ENCODE measurements around the gene THSD7A. TPM values are rescaled to one million over a fixed set of nuclear protein-coding genes. Genes with fewer than 3 reads are reported as not detected.

THSD7A gene
- total RNA-seq, 1 experiment from 2014 or later: 4.0 TPM

DNA sequence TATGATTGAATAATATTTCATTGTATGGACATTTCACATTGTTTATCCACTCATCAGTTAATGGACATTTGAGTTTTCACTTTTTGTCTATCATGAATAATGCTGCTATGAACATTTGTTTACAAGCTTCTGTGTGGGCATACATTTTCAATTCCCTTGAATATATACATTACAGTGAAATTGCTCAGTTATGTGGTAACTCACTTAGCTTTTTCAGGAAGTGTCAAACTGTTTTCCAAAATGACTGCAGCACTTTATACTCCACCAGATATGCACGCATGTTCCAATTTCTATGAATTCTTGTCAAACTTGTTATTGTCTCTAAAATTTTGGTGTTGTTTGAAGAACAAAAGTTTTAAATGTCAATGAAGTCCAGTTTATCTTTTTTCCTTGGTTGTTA lies 401.2 kb downstream of the THSD7A start:
- Histone ChIP-seq H4K20me1 (ENCODE audit: insufficient read depth) (no peaks in the 10 kb centered on the region), H3K27me3 (ENCODE audit: insufficient read depth, low read depth) (no peaks in the 10 kb centered on the region), H3K36me3 (ENCODE audit: low read depth) (no peaks in the 10 kb centered on the region), H2AFZ (no peak overlapping the region), H3K79me2 (ENCODE audit: low read depth) (no peaks in the 10 kb centered on the region), H3K4me1 (replicated peaks; ENCODE audit: insufficient read depth) (no peaks in the 10 kb centered on the region), H3K4me3 (no peak overlapping the region), H3K4me2 (no peak overlapping the region), H3F3A (ENCODE audit: insufficient read depth, low read depth) (no peaks in the 10 kb centered on the region), H3K27ac (no peak overlapping the region), H3K9me3 (ENCODE audit: insufficient read depth, low read depth) (no peaks in the 10 kb centered on the region), H3K9me2 (ENCODE audit: insufficient read depth) (no peaks in the 10 kb centered on the region)
- intact Hi-C loops (cut with micrococcal nuclease; ENCODE audit: unreplicated experiment): no loop called here
- POLR2A ChIA-PET (ENCODE audit: unreplicated experiment): no interaction called here
- no peak for DNase-seq
- TF ChIP-seq EZH2 (IDR thresholded peaks at IDR 0.05; ENCODE audit: low read depth): no peak
- TF ChIP-seq CTCF (conservative IDR thresholded peaks at IDR 0.05): no peak
- no TSS peak for BruUV-seq (replicated peaks)
- CTCF ChIA-PET: no interaction called here

- H3K36me3 ChIP-seq (ENCODE audit: low read depth): no peaks in the 10 kb centered on the region
- no peak overlapping the region for H2AFZ ChIP-seq
- ChIA-PET CTCF (no interaction called here), POLR2A (ENCODE audit: unreplicated experiment) (no interaction called here)
- no peaks in the 10 kb centered on the region for H3F3A ChIP-seq (ENCODE audit: insufficient read depth, low read depth)
- H3K4me2 ChIP-seq: no peak overlapping the region
- no peaks in the 10 kb centered on the region for H3K9me3 ChIP-seq (ENCODE audit: insufficient read depth, low read depth)
- H3K27ac ChIP-seq: no peak overlapping the region
- H3K4me3 ChIP-seq: no peak overlapping the region
- DNase-seq: no peak
- TF ChIP-seq EZH2 (IDR thresholded peaks at IDR 0.05; ENCODE audit: low read depth) (no peak), CTCF (conservative IDR thresholded peaks at IDR 0.05) (no peak)
- no TSS peak for BruUV-seq (replicated peaks)
- no peaks in the 10 kb centered on the region for H3K4me1 ChIP-seq (replicated peaks; ENCODE audit: insufficient read depth)
- no peaks in the 10 kb centered on the region for H3K79me2 ChIP-seq (ENCODE audit: low read depth)
- H4K20me1 ChIP-seq (ENCODE audit: insufficient read depth): no peaks in the 10 kb centered on the region
- intact Hi-C loops (cut with micrococcal nuclease; ENCODE audit: unreplicated experiment): no loop called here
- H3K9me2 ChIP-seq (ENCODE audit: insufficient read depth): no peaks in the 10 kb centered on the region
- H3K27me3 ChIP-seq (ENCODE audit: insufficient read depth, low read depth): no peaks in the 10 kb centered on the region
Measured at GRCh38 chr7:11430112-11430511, 401.9 kb downstream of the THSD7A start.

GRCh38 chr7:11428877-11429581 lies 403.0 kb downstream of the THSD7A start:
- Histone ChIP-seq H3K9me2 (ENCODE audit: insufficient read depth) (no peaks in the 10 kb centered on the region), H3K4me3 (no peak overlapping the region), H3K9me3 (ENCODE audit: insufficient read depth, low read depth) (no peaks in the 10 kb centered on the region), H3K27me3 (ENCODE audit: insufficient read depth, low read depth) (no peaks in the 10 kb centered on the region), H3K79me2 (ENCODE audit: low read depth) (no peaks in the 10 kb centered on the region), H3K36me3 (ENCODE audit: low read depth) (no peaks in the 10 kb centered on the region), H4K20me1 (ENCODE audit: insufficient read depth) (no peaks in the 10 kb centered on the region), H3K27ac (no peak overlapping the region), H3K4me1 (replicated peaks; ENCODE audit: insufficient read depth) (no peaks in the 10 kb centered on the region), H3F3A (ENCODE audit: insufficient read depth, low read depth) (no peaks in the 10 kb centered on the region), H2AFZ (no peak overlapping the region), H3K4me2 (no peak overlapping the region)
- no peak for TF ChIP-seq CTCF (conservative IDR thresholded peaks at IDR 0.05)
- no peak for TF ChIP-seq EZH2 (IDR thresholded peaks at IDR 0.05; ENCODE audit: low read depth)
- POLR2A ChIA-PET (ENCODE audit: unreplicated experiment): no interaction called here
- intact Hi-C loops (cut with micrococcal nuclease; ENCODE audit: unreplicated experiment): loop anchor here (5.0 to 10.0 kb wide), 2 partner anchors 746 to 958 kb away; no protein-coding TSS in a partner anchor
- no TSS peak for BruUV-seq (replicated peaks)
- no peak for DNase-seq
- CTCF ChIA-PET: no interaction called here
